Activated CD8-positive, alpha-beta T cell treated with anti-CD3 and anti-CD28 coated beads for 36 hours (primary cell): ENCODE data around the gene L2HGDH. TPM values are rescaled to one million over a fixed set of nuclear protein-coding genes. Genes with fewer than 3 reads are reported as not detected.

Experiments
- ATAC-seq: fragments of 200-7000 bp; cut with Tn5 transposase; one replicate; pipeline ENCODE4 v1.10.0; 2021; ENCODE audit warnings: mild to moderate bottlenecking, moderate library complexity
- CTCF ChIA-PET: fragments of 350-600 bp; sonication (Branson Sonifier 250); formaldehyde crosslinking; loops from one replicate; lab custom pipeline; 2021; ENCODE audit warnings: antibody characterized with exemption; lab: Charles Lee
- POLR2A ChIA-PET: fragments of 350-600 bp; sonication (Branson Sonifier 250); formaldehyde crosslinking; loops from one replicate; lab custom pipeline; 2021; ENCODE audit warnings: antibody characterized with exemption; lab: Charles Lee
- DNase-seq: peaks from one replicate; pipeline ENCODE4 v3.0.0-alpha.2; 2020
- H3K27ac Mint-ChIP-seq: one replicate; pipeline ENCODE4 v1.8.0; 2021; ENCODE audit warnings: mild to moderate bottlenecking, mixed read lengths
- H3K27me3 Mint-ChIP-seq: one replicate; pipeline ENCODE4 v1.8.0; 2021; ENCODE audit warnings: mixed read lengths
- H3K36me3 Mint-ChIP-seq: one replicate; pipeline ENCODE4 v1.8.0; 2021; ENCODE audit warnings: low read depth, mixed read lengths
- H3K4me1 Mint-ChIP-seq: one replicate; pipeline ENCODE4 v1.8.0; 2021; ENCODE audit warnings: low read depth, mixed read lengths
- H3K4me3 Mint-ChIP-seq: one replicate; pipeline ENCODE4 v1.8.0; 2021; ENCODE audit warnings: mild to moderate bottlenecking, moderate library complexity, mixed read lengths
- H3K9me3 Mint-ChIP-seq: one replicate; pipeline ENCODE4 v1.8.0; 2021; ENCODE audit warnings: mixed read lengths
- CTCF ChIP-seq: fragments of 200-600 bp; IDR thresholded peaks from one replicate; pipeline ENCODE4 v1.8.0; 2022; ENCODE audit warnings: antibody characterized with exemption, mild to moderate bottlenecking
- intact Hi-C: fragments of 100-400 bp; cut with micrococcal nuclease; formaldehyde crosslinking; loops from one replicate; pipeline ENCODE4 v1.10.0; 2022
- total RNA-seq, 2 experiments: library from RNA; stranded (reverse); gene quantifications; one replicate each; pipeline ENCODE4 v1.2.3, GENCODE V29; 2021

L2HGDH gene
- total RNA-seq, 2 experiments from 2014 or later, result 18.4 to 18.8 TPM

DNA sequence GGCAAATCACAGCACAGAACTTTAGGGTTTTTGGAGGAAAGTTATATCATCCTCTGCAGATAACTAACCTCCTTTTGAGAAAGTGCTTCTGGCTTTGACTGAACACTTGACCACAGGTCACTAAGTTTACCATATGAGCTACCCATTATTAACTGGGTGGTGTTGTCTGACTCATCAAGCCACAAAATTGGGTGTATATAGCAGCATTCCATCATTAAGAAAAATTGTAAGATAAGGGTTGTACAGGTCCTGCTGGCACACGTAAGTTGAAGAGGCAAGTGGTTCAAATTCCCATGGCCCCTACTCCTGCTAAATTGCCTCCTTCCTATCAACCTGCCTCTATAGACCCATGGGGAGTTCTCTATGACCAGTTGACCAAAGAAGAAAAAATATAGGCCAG lies 39.5 kb downstream of the L2HGDH start:
- no peaks in the 10 kb centered on the region for H3K9me3 Mint-ChIP-seq
- H3K27me3 Mint-ChIP-seq, result no peaks in the 10 kb centered on the region
- ATAC-seq (no peak), DNase-seq (no peak)
- H3K4me3 Mint-ChIP-seq, result no peak overlapping the region
- CTCF ChIA-PET, result no interaction called here
- H3K4me1 Mint-ChIP-seq, result no peaks in the 10 kb centered on the region
- POLR2A ChIA-PET, result interaction anchor here (0.6 kb wide), 1 partner anchor 31 kb away, joined by 3 read pairs; no protein-coding TSS in a partner anchor
- TF ChIP-seq CTCF, result no peak
- H3K27ac Mint-ChIP-seq, result no peak overlapping the region
- intact Hi-C loops, result no loop called here
- peaks cover 4% of the 10 kb centered on the region for H3K36me3 Mint-ChIP-seq

DNA sequence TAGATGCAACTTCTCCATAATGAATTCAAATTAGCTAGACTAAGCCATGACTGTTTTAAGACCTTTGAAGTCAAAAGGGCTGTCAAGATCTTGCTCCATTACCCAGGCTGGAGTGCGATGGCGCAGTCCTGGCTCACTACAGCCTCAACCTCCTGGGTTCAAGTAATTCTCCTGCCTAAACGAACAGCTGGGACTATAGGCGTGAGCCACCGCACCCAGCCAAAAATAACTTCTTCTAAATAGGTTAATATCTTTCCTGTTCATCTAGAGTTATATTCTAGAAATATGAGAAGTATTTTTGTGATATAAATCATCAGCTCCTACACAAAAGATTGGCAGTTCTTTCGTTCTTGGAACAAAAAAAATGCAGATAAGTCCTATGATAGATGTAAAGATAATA lies 41.1 kb downstream of the L2HGDH start:
- DNase-seq (no peak), ATAC-seq (no peak)
- Mint-ChIP-seq H3K9me3 (no peaks in the 10 kb centered on the region), H3K4me1 (no peaks in the 10 kb centered on the region), H3K36me3 (peaks cover 3% of the 10 kb centered on the region), H3K27ac (no peak overlapping the region), H3K4me3 (no peak overlapping the region), H3K27me3 (no peaks in the 10 kb centered on the region)
- ChIA-PET CTCF (no interaction called here), POLR2A (no interaction called here)
- no peak for TF ChIP-seq CTCF
- intact Hi-C loops, result no loop called here

DNA sequence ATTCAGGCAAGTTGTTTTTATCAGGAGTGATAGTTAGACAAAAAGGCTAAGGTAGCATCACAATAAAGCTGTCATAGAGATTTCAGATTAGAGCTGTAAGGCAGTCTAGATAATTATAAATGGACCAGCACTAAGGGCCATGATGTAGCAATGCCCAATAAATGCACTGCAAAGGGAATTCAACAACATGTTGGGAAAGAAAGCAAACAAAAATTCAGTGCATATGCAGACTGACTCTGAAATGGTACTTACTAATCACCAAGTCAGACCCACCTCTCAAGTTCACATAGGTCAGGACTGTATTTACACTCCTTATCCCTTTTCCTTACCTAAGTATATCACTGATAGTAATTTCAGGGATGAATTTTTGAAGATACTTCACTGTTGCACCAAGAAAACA lies 47.0 kb downstream of the L2HGDH start:
- ChIA-PET POLR2A (no interaction called here), CTCF (no interaction called here)
- intact Hi-C loops, result no loop called here
- H3K27me3 Mint-ChIP-seq, result no peaks in the 10 kb centered on the region
- no peak overlapping the region for H3K27ac Mint-ChIP-seq
- H3K36me3 Mint-ChIP-seq, result peaks cover 5% of the 10 kb centered on the region
- H3K4me1 Mint-ChIP-seq, result no peaks in the 10 kb centered on the region
- DNase-seq (no peak), ATAC-seq (no peak)
- no peaks in the 10 kb centered on the region for H3K9me3 Mint-ChIP-seq
- no peak for TF ChIP-seq CTCF
- H3K4me3 Mint-ChIP-seq, result no peak overlapping the region

GRCh38 chr14:50263321-50263720 lies 48.7 kb downstream of the L2HGDH start:
- POLR2A ChIA-PET, result no interaction called here
- H3K9me3 Mint-ChIP-seq, result no peaks in the 10 kb centered on the region
- intact Hi-C loops, result no loop called here
- H3K4me1 Mint-ChIP-seq, result no peaks in the 10 kb centered on the region
- DNase-seq, result no peak
- H3K27me3 Mint-ChIP-seq, result no peaks in the 10 kb centered on the region
- no peak overlapping the region for H3K4me3 Mint-ChIP-seq
- ATAC-seq, result no peak
- peaks cover 3% of the 10 kb centered on the region for H3K36me3 Mint-ChIP-seq
- CTCF ChIA-PET, result interaction anchor here (0.9 kb wide), 1 partner anchor 118 kb away, joined by 4 read pairs; no protein-coding TSS in a partner anchor
- H3K27ac Mint-ChIP-seq, result no peak overlapping the region
- no peak for TF ChIP-seq CTCF

DNA sequence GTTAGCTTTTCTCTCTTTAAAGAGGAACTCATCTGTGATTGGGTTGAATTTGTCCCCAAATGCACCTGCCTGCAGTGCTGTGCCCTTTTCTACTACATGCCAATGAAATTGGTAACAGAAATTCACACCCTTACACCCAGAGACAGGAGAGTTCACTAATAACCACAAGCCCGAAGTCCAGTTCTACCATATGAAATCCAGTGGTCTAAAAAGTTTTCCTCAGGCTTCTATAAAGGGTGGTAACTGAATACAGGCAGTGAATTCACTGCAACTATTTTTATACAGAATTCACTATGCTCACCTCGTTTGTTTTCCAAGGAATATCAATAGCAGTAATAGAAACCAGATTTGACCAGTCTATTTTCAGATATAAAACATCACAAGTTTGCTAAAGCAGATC lies 49.2 kb downstream of the L2HGDH start:
- no peaks in the 10 kb centered on the region for H3K9me3 Mint-ChIP-seq
- no peaks in the 10 kb centered on the region for H3K4me1 Mint-ChIP-seq
- H3K4me3 Mint-ChIP-seq, result no peak overlapping the region
- intact Hi-C loops, result no loop called here
- H3K27ac Mint-ChIP-seq, result no peak overlapping the region
- ChIA-PET CTCF (interaction anchor here (0.9 kb wide), 1 partner anchor 117 kb away, joined by 4 read pairs; no protein-coding TSS in a partner anchor), POLR2A (no interaction called here)
- no peak for TF ChIP-seq CTCF
- DNase-seq (no peak), ATAC-seq (no peak)
- H3K27me3 Mint-ChIP-seq, result no peaks in the 10 kb centered on the region
- peaks cover 3% of the 10 kb centered on the region for H3K36me3 Mint-ChIP-seq
